ENCODE measurements around the gene PTPN14.

The PTPN14 gene

GRCh38 chr1:214449371-214449770 lies 102.0 kb downstream of the PTPN14 start:
- DNase-seq, result no peak

GRCh38 chr1:214448536-214448935 lies 102.9 kb downstream of the PTPN14 start:
- no peak for DNase-seq

- DNase-seq, result no peak
These were observed 103.9 kb downstream of the PTPN14 start for GRCh38 chr1:214447557-214447871.

- DNase-seq, result no peak
These were observed 104.4 kb downstream of the PTPN14 start for GRCh38 chr1:214446772-214447556.

- DNase-seq, result no peak
These were observed 105.4 kb downstream of the PTPN14 start for GRCh38 chr1:214445831-214446614.

- DNase-seq, result no peak
These were observed 106.2 kb downstream of the PTPN14 start for GRCh38 chr1:214445199-214445598.

GRCh38 chr1:214444182-214444939 lies 107.0 kb downstream of the PTPN14 start:
- no peak for DNase-seq

- no peak for DNase-seq
These were observed 110.3 kb downstream of the PTPN14 start for GRCh38 chr1:214441119-214441518.

- no peak for DNase-seq
These were observed 111.0 kb downstream of the PTPN14 start for GRCh38 chr1:214440219-214440965.

- DNase-seq, result peak; percentile 77
These were observed 111.9 kb downstream of the PTPN14 start for GRCh38 chr1:214439352-214440119.

- no peak for DNase-seq
These were observed 112.9 kb downstream of the PTPN14 start for GRCh38 chr1:214438530-214438929.

- no peak for DNase-seq
These were observed 113.3 kb downstream of the PTPN14 start for GRCh38 chr1:214438075-214438474.

- no peak for DNase-seq
These were observed 115.5 kb downstream of the PTPN14 start for GRCh38 chr1:214435867-214436266.

- DNase-seq, result no peak
These were observed 119.2 kb downstream of the PTPN14 start for GRCh38 chr1:214432245-214432644.

- DNase-seq, result no peak
These were observed 121.2 kb downstream of the PTPN14 start for GRCh38 chr1:214429951-214430770.

- DNase-seq, result peak; percentile 35
These were observed 123.5 kb downstream of the PTPN14 start for GRCh38 chr1:214427871-214428277.

GRCh38 chr1:214426426-214426812 lies 125.0 kb downstream of the PTPN14 start:
- DNase-seq, result no peak

- DNase-seq, result no peak
These were observed 125.5 kb downstream of the PTPN14 start for GRCh38 chr1:214425716-214426425.

- no peak for DNase-seq
These were observed 126.3 kb downstream of the PTPN14 start for GRCh38 chr1:214425101-214425500.

GRCh38 chr1:214423045-214423444 lies 128.4 kb downstream of the PTPN14 start:
- no peak for DNase-seq

Data from NCI-H2107 (cell line).